Activated CD4-positive, CD25-positive, alpha-beta regulatory T cell treated with anti-CD3 and anti-CD28 coated beads, Interleukin-2, amount 50 U/mL, for 72 hours (primary cell): Measurements from ENCODE around the gene RNF40.
A peak's percentile ranks its signal among the peaks of the same experiment; 100 is the strongest.

ENCODE experiments used
- DNase-seq: peaks from one replicate; pipeline ENCODE4 v3.0.0; 2021

Gene RNF40

DNA sequence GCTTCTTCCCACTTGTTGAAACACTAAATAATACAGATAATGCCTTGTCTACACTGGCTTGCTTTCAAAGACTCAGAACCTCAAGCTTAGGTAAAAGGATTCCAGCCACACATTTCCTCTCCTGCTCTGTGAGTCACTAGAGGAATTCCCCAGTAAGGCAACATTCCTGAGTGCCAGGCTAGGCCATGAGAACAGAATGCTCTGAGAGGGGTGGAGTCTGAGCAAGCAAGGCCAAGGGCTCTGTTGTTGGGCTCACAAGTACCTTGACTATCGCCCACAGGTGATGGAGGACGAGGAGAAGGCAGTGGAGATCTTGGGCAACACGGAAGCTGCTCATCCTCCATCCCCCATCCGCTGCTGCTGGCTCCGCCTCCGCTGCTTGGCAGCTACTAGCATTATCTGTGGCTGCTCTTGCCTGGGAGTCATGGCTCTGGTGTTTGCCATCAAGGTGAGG is 20.6 kb upstream of the RNF40 start:
- DNase-seq: no peak

DNA sequence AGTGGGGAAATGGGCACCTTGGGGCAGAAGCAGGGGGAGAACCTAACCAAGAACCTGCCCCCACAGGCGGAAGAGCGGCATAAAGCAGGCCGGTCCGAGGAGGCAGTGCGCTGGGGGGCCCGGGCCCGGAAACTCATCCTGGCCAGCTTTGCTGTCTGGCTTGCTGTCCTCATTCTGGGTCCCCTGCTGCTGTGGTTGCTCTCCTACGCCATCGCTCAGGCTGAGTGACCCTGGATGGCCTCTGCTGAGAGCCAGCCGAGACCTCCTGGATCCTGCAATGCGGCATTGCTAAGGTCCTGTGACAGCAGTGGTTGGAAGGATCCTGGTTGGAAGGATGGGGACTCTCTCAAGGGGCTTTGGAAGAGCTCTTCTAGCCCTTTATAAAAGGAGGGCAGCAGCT is 18.4 kb upstream of the RNF40 start:
- no peak for DNase-seq

GRCh38 chr16:30744183-30744582 is 17.9 kb upstream of the RNF40 start:
- DNase-seq: no peak

DNA sequence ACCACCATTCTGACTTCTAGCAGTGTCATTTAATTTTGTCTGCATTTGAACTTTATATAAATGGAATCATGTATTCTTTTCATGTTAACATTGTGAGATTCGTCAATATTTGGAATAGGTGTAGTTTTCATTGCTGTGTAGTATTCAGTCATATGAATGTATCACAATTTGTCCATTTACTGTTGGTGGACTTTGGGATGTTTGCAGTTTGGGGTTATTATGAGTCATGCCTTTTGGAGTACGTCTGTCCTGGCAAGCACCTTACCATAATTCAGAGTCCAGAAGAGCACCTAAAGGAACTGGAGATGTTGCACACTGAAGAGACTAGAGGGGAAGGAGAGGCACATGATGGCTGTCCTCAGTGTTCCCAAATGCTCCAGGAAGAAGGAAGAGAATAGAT is 17.0 kb upstream of the RNF40 start:
- no peak for DNase-seq

- no peak for DNase-seq
Measured at GRCh38 chr16:30746638-30747175, 15.4 kb upstream of the RNF40 start.

DNA sequence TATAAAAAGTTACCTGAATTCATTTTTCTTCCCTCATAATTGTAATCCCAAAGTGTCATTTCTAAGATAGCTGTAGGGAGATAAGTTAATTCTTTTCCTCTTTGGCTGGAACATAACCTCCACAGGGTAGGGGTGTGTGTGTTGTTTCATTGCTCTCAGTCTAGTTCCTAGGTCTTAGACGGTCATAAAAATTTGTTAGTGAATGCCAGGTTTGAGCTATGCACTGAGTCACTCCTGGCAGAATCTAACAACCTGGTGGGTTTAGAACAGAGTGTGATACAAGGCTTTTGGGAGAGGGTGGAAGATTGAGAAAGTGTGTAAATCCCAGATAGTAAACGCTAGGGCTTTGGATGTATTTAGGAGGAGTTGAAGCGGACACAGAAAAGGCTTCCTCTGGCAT is 14.8 kb upstream of the RNF40 start:
- no peak for DNase-seq

GRCh38 chr16:30747799-30748633 is 14.1 kb upstream of the RNF40 start, which contains the start of gene PHKG2:
TSS of gene PHKG2 (plus strand) at chr16:30748425. CDS start at chr16:30748821, 396 bp downstream.
- peak; percentile 97 for DNase-seq

- peak; percentile 55 for DNase-seq
Measured at GRCh38 chr16:30748634-30749445, 13.3 kb upstream of the RNF40 start.

DNA sequence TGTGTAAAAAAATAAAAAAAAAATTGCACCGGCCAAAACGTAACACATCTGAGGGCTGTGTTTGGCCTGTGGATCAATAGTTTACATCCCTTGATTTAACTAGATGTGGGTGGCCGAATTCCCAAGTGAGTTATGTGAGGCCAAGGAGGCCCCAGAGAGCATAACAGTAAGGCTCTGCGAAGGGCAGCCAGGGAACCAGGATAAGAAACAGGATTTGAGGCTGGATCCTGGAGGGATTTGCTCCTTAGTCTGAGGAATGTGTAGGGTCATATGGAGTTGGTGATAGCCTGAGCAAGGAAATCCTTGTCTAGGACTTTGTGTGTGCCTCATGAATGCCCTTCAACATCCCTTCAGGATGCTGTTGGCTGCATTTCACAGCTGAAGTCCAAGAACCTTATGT is 11.9 kb upstream of the RNF40 start:
- DNase-seq: no peak

DNA sequence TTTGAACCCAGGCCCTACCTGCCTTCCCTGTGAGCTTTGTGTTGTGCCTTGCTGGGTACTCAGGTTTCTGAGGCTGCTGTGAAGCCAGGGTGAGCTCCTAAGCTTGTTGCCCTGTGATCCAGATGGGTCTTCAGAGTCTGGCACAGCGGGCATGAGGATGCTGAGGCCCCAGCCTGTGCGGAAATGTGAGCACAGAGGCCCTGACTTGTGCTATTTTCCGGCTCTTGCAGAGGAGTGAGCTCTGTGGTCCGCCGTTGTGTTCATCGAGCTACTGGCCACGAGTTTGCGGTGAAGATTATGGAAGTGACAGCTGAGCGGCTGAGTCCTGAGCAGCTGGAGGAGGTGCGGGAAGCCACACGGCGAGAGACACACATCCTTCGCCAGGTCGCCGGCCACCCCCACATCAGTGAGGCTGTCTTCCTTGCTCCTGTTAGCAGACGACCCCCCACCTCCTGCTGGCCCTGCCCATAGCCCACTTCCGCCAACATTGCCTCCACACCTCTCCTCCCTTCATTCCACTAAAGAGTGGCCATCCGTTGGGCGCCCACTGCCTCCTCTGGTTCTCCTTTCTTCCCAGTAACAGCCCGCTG is 11.2 kb upstream of the RNF40 start:
- no peak for DNase-seq

- DNase-seq: no peak
Measured at GRCh38 chr16:30753596-30753995, 8.5 kb upstream of the RNF40 start.

DNA sequence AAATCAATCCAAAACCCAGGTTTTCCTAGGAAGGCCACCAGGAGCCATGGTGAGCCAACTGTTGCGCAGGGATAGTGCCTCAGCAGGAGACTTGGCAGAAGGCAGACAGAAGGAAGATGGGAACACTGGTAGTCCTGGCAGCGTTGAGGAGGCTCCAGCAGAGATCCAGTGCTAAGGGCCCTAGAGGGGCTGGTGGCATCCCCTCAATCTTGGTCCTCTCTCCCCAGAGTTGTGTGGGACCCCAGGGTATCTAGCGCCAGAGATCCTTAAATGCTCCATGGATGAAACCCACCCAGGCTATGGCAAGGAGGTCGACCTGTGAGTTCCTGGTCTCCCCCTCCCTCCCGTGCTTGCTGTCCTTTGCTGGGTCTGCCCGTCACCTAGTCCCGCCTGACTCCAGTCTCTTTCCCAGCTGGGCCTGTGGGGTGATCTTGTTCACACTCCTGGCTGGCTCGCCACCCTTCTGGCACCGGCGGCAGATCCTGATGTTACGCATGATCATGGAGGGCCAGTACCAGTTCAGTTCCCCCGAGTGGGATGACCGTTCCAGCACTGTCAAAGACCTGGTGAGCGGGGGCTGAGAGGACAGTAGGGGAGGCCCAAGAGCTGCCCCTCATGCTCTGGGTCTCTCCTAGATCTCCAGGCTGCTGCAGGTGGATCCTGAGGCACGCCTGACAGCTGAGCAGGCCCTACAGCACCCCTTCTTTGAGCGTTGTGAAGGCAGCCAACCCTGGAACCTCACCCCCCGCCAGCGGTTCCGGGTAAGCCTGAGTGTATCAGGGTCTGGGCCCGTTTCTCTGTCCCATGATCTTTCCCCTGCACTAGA is 6.0 kb upstream of the RNF40 start:
- no peak for DNase-seq

GRCh38 chr16:30756781-30757100 is 5.4 kb upstream of the RNF40 start:
- no peak for DNase-seq

DNA sequence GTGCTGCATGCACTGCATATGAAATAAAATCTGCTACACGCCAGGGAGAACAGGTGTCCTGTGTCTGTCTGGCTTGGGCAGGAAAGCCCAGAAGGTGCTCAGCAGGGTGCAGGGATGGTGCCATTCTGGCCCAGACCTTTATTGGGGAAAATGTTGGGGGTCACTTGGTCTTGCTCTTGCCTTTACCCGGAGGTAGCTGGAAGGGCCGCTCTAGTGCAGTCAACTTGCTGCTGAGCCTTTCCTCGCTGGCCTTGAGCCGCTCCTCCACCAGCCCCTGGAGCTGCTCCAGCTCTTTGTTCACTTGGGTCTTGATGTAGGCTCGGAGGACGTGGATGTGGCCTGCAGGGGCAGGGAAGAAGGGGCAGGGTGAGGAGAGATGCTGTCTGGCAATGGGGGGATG is 4.8 kb upstream of the RNF40 start:
- no peak for DNase-seq

- DNase-seq: no peak
Measured at GRCh38 chr16:30758988-30759491, 3.1 kb upstream of the RNF40 start.

- DNase-seq: no peak
Measured at GRCh38 chr16:30760001-30760559, 2.0 kb upstream of the RNF40 start.

DNA sequence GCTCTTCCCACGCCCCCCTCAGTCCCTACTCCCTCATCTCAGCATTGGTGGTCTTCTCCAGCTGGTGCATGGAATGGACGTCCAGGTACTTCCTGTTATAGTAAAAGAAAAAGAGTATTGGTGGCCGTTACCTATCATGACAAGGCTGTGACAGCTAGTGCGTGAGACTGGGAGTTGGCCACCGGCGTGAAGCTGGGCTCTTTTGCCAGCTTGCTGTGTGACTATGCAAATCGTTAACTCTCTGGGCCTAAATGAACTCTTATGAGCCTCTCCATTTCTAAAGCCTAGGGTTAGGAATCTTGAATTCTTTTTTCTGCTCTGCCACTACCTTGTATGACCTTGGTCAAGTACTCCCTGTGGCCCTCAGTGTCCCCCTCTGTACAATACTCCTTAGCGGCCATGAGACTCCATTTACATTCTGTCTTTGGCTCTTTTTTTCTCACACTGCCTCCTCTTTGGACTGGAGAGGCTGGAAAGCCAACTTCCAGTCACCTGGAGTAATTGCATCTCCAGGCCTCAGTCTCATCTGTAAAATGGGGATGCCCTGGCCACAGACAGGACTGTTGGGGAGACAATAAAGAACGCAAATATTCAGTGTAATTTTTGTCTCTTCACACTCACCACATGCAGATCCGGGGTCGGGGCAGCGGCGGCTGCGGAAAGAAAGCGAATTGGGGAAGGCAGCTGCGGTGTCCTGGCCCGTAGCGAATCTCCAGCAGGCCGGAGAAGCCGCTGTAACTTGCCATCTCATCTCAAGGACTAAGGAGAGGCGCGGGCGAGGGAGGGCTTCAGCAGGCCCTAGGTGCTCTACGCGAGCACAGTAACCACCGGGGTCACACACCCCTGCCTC is 1.3 kb upstream of the RNF40 start:
- no peak for DNase-seq

DNA sequence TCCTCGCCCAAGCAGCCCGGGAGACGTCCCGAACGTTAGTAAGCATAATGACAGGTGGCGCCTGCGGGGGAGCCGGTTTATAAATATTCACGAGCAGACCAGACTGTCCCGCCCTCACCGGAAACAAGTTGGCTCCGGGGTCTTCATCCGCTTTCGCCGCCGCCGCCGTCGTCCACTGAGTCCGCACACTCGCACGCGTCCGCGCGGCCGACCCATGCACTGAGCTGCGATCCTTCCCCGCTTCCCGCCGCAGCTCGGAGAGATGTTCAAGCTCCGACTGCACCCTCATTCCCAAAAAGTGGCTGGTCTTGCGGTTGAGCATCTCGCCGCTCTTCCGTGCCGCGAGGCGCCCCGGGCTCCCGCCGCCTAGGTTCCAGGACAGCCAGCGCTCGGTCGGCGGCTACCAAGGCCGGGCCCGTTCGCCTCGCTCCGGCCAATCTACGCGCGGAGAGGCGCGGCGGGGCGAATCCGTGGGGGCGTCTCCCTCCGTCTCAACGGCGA is 645 bp upstream of the RNF40 start:
- peak; percentile 40 for DNase-seq

- no peak for DNase-seq
Measured at GRCh38 chr16:30762991-30763725, 1.0 kb downstream of the RNF40 start.

DNA sequence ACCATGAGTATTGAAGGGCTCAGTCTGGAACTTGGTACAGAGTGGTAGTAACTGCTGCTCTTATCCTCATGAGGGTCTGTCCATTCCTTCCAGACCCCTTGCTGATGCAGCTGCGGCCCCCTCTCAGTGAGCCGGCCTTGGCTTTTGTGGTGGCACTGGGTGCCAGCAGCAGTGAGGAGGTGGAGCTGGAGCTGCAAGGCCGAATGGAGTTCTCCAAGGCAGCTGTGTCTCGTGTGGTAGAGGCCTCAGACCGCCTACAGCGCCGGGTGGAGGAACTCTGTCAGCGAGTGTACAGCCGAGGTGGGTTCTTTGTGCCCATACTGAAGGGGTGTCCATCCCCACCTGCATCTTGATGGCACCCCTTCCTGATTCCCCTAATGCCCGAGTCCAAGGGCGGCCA is 2.0 kb downstream of the RNF40 start:
- no peak for DNase-seq
